CD4-positive, alpha-beta T cell (primary cell): Measurements from ENCODE around the gene VPS8. TPM values are rescaled to one million over a fixed set of nuclear protein-coding genes. Genes with fewer than 3 reads are reported as not detected.

ENCODE experiments used
- ATAC-seq: fragments of 200-7000 bp; cut with Tn5 transposase; one replicate; pipeline ENCODE4 v1.10.0; 2022; ENCODE audit warnings: mild to moderate bottlenecking; ENCODE audit not compliant: poor library complexity
- CTCF ChIA-PET: fragments of 350-600 bp; sonication (Branson Sonifier 250); formaldehyde crosslinking; loops from one replicate; lab custom pipeline; 2021; ENCODE audit warnings: antibody characterized with exemption, inconsistent platforms; lab: Charles Lee
- POLR2A ChIA-PET: fragments of 350-600 bp; sonication (Branson Sonifier 250); formaldehyde crosslinking; loops from one replicate; lab custom pipeline; 2021; ENCODE audit warnings: antibody characterized with exemption, inconsistent platforms; lab: Charles Lee
- DNase-seq, 14 experiments: peaks; one replicate each; pipeline ENCODE4 v3.0.0-alpha.2; 2013 to 2020; ENCODE audit warnings: mixed read lengths in 2 of 14
- H3K27ac ChIP-seq, 2 donors: one replicate each; pipeline versions ENCODE4 v1.5.1 to v1.7.0; 2013; ENCODE audit warnings: low read length in 2 of 2, low read depth in 1 of 2, mild to moderate bottlenecking in 1 of 2
- H3K27me3 ChIP-seq, 2 experiments: 1 replicate in 1 of 2; 2 replicates in 1 of 2; pipeline versions ENCODE4 v1.6.1 to v1.7.0; 2013; ENCODE audit warnings: low read length in 2 of 2, control low read depth in 1 of 2, mild to moderate bottlenecking in 1 of 2, moderate library complexity in 1 of 2; ENCODE audit not compliant: insufficient read depth in 2 of 2, control insufficient read depth in 1 of 2
- H3K36me3 ChIP-seq: one replicate; pipeline ENCODE4 v1.6.1; 2013; ENCODE audit warnings: low read length, control low read depth; ENCODE audit not compliant: insufficient read depth
- H3K4me1 ChIP-seq: one replicate; pipeline ENCODE4 v1.6.1; 2013; ENCODE audit warnings: low read length, control low read depth; ENCODE audit not compliant: insufficient read depth
- H3K4me3 ChIP-seq: one replicate; pipeline ENCODE4 v1.5.1; 2013; ENCODE audit warnings: mild to moderate bottlenecking, low read length, moderate library complexity
- H3K9me3 ChIP-seq, 2 experiments: 1 replicate in 1 of 2; 2 replicates in 1 of 2; pipeline versions ENCODE4 v1.6.1 to v1.7.0; 2013; ENCODE audit warnings: low read length in 2 of 2, mild to moderate bottlenecking in 2 of 2, control low read depth in 1 of 2, moderate library complexity in 1 of 2; ENCODE audit not compliant: control insufficient read depth in 1 of 2, insufficient read depth in 1 of 2
- H3K27ac Mint-ChIP-seq: one replicate; pipeline ENCODE4 v1.8.0; 2020; ENCODE audit warnings: mixed read lengths
- H3K27me3 Mint-ChIP-seq: one replicate; pipeline ENCODE4 v1.8.0; 2021; ENCODE audit warnings: mixed read lengths
- H3K36me3 Mint-ChIP-seq: one replicate; pipeline ENCODE4 v1.8.0; 2021; ENCODE audit warnings: low read depth, mixed read lengths
- H3K4me1 Mint-ChIP-seq: one replicate; pipeline ENCODE4 v1.8.0; 2021; ENCODE audit warnings: low read depth, mixed read lengths
- H3K4me3 Mint-ChIP-seq: one replicate; pipeline ENCODE4 v1.8.0; 2020; ENCODE audit warnings: mild to moderate bottlenecking, mixed read lengths
- H3K9me3 Mint-ChIP-seq: one replicate; pipeline ENCODE4 v1.8.0; 2020; ENCODE audit warnings: mixed read lengths
- intact Hi-C, 2 experiments: fragments of 100-400 bp; cut with DNase I in 1 of 2; cut with micrococcal nuclease in 1 of 2; formaldehyde crosslinking; loops; one replicate each; pipeline versions ENCODE4 v1.15.1 to v1.9.0; 2023 to 2025; cut with DNase I, micrococcal nuclease
- total RNA-seq, 174 experiments: library from RNA in 2 of 174; stranded (reverse) in 2 of 174; gene quantifications; one replicate each; pipeline ENCODE4 v1.2.3 and lab custom pipeline; 2021 to 2026
- TF ChIP-seq, protein P1 (sequence below): fragments of 200-600 bp; IDR thresholded peaks from one replicate; pipeline ENCODE4 v1.8.0; 2022; ENCODE audit warnings: antibody characterized with exemption, mild to moderate bottlenecking

Gene VPS8
- total RNA-seq, 2 experiments from 2014 or later: 56.8 to 61.2 TPM

DNA sequence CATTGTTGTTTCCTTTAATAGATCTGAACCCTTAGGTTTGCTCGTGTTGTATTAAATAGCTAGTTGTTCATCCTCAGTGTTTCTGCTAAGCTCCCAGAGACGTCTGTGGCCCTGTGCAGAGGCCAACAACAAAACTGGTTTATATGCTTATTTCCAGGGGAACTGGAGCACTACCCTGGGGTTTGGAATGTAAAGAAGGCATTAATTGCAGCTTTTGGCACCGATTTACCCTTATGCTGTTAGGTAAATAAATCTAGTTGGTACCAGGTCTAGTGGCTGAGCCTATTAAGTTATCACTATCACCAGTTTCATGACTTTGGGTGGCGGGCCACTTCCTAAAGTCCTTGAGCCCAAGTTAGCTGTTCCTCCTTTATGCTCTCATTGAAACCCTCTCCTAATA is 12.0 kb downstream of the VPS8 start:
- intact Hi-C loops: no loop called here
- Mint-ChIP-seq H3K9me3 (no peaks in the 10 kb centered on the region), H3K27me3 (no peaks in the 10 kb centered on the region), H3K4me1 (peaks cover 18% of the 10 kb centered on the region), H3K4me3 (no peak overlapping the region), H3K36me3 (peaks cover 55% of the 10 kb centered on the region), H3K27ac (no peak overlapping the region)
- ATAC-seq (no peak), DNase-seq (no peak)
- ChIA-PET CTCF (interaction anchor here (2.1 kb wide), 1 partner anchor 11 kb away, joined by 7 read pairs; the partner anchor contains the start of gene VPS8), POLR2A (no interaction called here)
- Histone ChIP-seq H3K36me3 (peaks cover 29% of the 10 kb centered on the region), H3K9me3 (no peaks in the 10 kb centered on the region), H3K27me3 (no peaks in the 10 kb centered on the region), H3K27ac (no peak overlapping the region), H3K4me3 (no peak overlapping the region), H3K4me1 (no peaks in the 10 kb centered on the region)
- TF ChIP-seq, protein P1, sequence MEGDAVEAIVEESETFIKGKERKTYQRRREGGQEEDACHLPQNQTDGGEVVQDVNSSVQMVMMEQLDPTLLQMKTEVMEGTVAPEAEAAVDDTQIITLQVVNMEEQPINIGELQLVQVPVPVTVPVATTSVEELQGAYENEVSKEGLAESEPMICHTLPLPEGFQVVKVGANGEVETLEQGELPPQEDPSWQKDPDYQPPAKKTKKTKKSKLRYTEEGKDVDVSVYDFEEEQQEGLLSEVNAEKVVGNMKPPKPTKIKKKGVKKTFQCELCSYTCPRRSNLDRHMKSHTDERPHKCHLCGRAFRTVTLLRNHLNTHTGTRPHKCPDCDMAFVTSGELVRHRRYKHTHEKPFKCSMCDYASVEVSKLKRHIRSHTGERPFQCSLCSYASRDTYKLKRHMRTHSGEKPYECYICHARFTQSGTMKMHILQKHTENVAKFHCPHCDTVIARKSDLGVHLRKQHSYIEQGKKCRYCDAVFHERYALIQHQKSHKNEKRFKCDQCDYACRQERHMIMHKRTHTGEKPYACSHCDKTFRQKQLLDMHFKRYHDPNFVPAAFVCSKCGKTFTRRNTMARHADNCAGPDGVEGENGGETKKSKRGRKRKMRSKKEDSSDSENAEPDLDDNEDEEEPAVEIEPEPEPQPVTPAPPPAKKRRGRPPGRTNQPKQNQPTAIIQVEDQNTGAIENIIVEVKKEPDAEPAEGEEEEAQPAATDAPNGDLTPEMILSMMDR: no peak

DNA sequence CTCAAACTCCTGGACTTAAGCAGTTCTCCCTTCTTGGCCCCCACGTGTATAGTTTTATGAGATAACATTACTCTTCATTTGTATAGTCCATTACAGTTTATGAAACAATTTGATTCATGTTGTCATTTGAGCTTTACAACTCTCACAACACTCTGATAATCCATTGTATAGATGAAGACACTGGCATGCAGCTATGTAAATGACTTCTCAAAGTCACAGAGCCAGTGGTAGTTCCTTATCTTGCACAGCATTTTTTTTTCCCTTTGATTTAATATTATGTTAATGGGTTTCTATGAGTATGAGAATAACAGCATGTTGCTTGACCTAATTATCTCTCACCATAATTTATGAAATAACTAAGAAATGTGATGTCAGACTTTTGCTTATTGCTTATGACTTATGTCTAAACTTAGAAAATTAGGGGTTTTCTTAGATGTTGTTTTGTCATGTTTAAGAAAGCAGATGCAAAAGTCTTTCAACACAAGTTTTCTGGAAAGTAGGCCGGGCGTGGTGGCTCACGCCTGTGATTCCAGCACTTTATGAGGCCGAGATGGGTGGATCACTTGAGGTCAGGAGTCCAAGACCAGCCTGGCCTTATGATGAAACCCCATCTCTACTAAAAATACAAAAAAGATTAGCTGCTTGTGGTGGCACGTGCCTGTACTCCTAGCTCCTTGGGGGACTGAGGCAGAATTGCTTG is 13.3 kb downstream of the VPS8 start:
- Mint-ChIP-seq H3K27me3 (no peaks in the 10 kb centered on the region), H3K9me3 (no peaks in the 10 kb centered on the region), H3K4me3 (no peak overlapping the region), H3K4me1 (peaks cover 10% of the 10 kb centered on the region), H3K27ac (no peak overlapping the region), H3K36me3 (peaks cover 61% of the 10 kb centered on the region)
- ChIA-PET CTCF (no interaction called here), POLR2A (no interaction called here)
- ATAC-seq (no peak), DNase-seq (no peak)
- H3K27ac ChIP-seq: no peak overlapping the region
- H3K9me3 ChIP-seq: no peaks in the 10 kb centered on the region
- H3K4me3 ChIP-seq: no peak overlapping the region
- H3K36me3 ChIP-seq: peaks cover 29% of the 10 kb centered on the region
- intact Hi-C loops: no loop called here
- TF ChIP-seq, protein P1: no peak
- H3K27me3 ChIP-seq: no peaks in the 10 kb centered on the region
- H3K4me1 ChIP-seq: no peaks in the 10 kb centered on the region

DNA sequence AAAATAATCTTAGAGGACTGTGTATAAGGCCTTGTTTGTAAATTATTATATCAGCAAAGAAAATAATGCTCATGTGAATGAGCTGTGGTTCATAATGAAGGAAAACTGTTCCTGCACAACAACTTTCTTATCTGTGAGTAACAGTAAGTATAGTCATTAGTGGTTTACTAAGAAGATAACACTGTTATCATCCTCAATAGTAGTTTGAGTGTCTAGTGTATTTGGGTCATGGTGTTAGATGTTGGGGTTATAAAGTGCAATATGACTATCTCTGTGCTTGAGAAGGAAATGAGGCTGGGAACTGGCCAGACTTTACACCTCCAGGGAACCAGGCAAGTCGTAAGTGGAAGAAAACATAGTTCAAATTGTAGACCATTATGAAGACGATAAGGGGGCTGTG is 15.6 kb downstream of the VPS8 start:
- no peaks in the 10 kb centered on the region for H3K27me3 Mint-ChIP-seq
- no peak overlapping the region for H3K4me3 ChIP-seq
- H3K27ac Mint-ChIP-seq: no peak overlapping the region
- H3K4me1 Mint-ChIP-seq: peaks cover 14% of the 10 kb centered on the region
- CTCF ChIA-PET: no interaction called here
- H3K27ac ChIP-seq: no peak overlapping the region
- intact Hi-C loops: no loop called here
- H3K27me3 ChIP-seq: no peaks in the 10 kb centered on the region
- H3K36me3 ChIP-seq: peaks cover 46% of the 10 kb centered on the region
- POLR2A ChIA-PET: no interaction called here
- H3K36me3 Mint-ChIP-seq: peaks cover 83% of the 10 kb centered on the region
- no peaks in the 10 kb centered on the region for H3K9me3 ChIP-seq
- no peaks in the 10 kb centered on the region for H3K4me1 ChIP-seq
- ATAC-seq: no peak
- DNase-seq: no peak
- no peak overlapping the region for H3K4me3 Mint-ChIP-seq
- H3K9me3 Mint-ChIP-seq: no peaks in the 10 kb centered on the region
- TF ChIP-seq, protein P1: no peak
